Fibroblast of mammary gland (primary cell): ENCODE measurements around the gene DNM3.

Experiments
- DNase-seq: peaks from one replicate; pipeline ENCODE4 v3.0.0-alpha.2; 2010; ENCODE audit warnings: low read depth
- H3K4me3 ChIP-seq: 2 replicates; pipeline ENCODE4 v1.5.1; 2011; ENCODE audit warnings: low read depth, mild to moderate bottlenecking, low read length, moderate library complexity; ENCODE audit not compliant: control insufficient read depth
- TF ChIP-seq, protein P1 (sequence below): conservative IDR thresholded peaks from 2 replicates; pipeline ENCODE4 v1.5.1; 2011; ENCODE audit warnings: low read depth, low read length, inconsistent platforms; ENCODE audit not compliant: control insufficient read depth, insufficient read depth

The DNM3 gene

GRCh38 chr1:171833091-171833825, 8.0 kb upstream of the DNM3 start:
- H3K4me3 ChIP-seq = no peak overlapping the region
- peak; percentile 57 for DNase-seq
- TF ChIP-seq, protein P1, sequence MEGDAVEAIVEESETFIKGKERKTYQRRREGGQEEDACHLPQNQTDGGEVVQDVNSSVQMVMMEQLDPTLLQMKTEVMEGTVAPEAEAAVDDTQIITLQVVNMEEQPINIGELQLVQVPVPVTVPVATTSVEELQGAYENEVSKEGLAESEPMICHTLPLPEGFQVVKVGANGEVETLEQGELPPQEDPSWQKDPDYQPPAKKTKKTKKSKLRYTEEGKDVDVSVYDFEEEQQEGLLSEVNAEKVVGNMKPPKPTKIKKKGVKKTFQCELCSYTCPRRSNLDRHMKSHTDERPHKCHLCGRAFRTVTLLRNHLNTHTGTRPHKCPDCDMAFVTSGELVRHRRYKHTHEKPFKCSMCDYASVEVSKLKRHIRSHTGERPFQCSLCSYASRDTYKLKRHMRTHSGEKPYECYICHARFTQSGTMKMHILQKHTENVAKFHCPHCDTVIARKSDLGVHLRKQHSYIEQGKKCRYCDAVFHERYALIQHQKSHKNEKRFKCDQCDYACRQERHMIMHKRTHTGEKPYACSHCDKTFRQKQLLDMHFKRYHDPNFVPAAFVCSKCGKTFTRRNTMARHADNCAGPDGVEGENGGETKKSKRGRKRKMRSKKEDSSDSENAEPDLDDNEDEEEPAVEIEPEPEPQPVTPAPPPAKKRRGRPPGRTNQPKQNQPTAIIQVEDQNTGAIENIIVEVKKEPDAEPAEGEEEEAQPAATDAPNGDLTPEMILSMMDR = no peak

DNA sequence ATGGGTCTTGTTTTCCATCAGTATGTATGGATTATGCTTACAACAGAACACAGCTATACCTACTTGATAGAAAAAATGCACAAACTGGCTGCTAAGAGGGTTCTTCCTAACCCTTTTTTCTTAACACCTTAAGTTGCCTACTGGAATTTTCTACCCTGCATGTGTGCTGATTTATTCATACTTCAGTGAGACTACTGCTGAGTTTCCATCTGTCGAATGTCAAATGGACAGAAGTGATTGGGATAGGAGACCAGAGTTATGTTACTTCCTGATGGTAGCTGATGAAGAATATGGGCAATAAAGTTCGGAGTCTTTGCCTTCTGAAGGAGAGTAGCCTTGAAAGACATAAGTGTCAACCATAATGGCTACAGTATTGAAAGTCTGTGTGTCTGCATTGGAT, 6.5 kb upstream of the DNM3 start:
- H3K4me3 ChIP-seq = no peak overlapping the region
- no peak for DNase-seq
- TF ChIP-seq, protein P1 = no peak

GRCh38 chr1:171835891-171836290, 5.4 kb upstream of the DNM3 start:
- no peak overlapping the region for H3K4me3 ChIP-seq
- DNase-seq = no peak
- TF ChIP-seq, protein P1 = no peak

- TF ChIP-seq, protein P1 = no peak
- DNase-seq = peak; percentile 10
- H3K4me3 ChIP-seq = peak overlapping the region; percentile 76
These were observed 848 bp downstream of the DNM3 start for GRCh38 chr1:171841931-171842761.

- no peak overlapping the region for H3K4me3 ChIP-seq
These were observed 3.1 kb downstream of the DNM3 start for GRCh38 chr1:171844381-171844780.

GRCh38 chr1:171845998-171846397, 4.7 kb downstream of the DNM3 start:
- TF ChIP-seq, protein P1 = no peak
- DNase-seq = no peak
- H3K4me3 ChIP-seq = no peak overlapping the region

More at GRCh38 chr1:171844381-171844780, 3.1 kb downstream of the DNM3 start:
- no peak for DNase-seq
- TF ChIP-seq, protein P1 = no peak
